Daoy (cell line): ENCODE results near the gene ANKRD18A. TPM values are rescaled to one million over a fixed set of nuclear protein-coding genes. Genes with fewer than 3 reads are reported as not detected.
"Not testable (repeated sequence)": the region's sequence is repeated elsewhere in the genome, so short reads cannot be mapped to it uniquely, and the experiment has no call there.

ENCODE experiments used
- DNase-seq: peaks from one replicate; pipeline ENCODE4 v3.0.0-alpha.2; 2015; ENCODE audit warnings: low read depth
- total RNA-seq: library from RNA; depleted of rRNA; stranded (reverse); fragments of >200 nt; shearing (Covaris generic); gene quantifications from 2 replicates; pipeline ENCODE4 v1.2.3, GENCODE V29; 2014; rRNA removed

ANKRD18A gene
- total RNA-seq, 1 experiment from 2014 or later = 1.5 TPM

GRCh38 chr9:38540535-38540934 lies 79.9 kb downstream of the ANKRD18A start:
- not testable (repeated sequence) for DNase-seq

- DNase-seq = no peak
Measured at GRCh38 chr9:38529317-38529716, 91.1 kb downstream of the ANKRD18A start.

- no peak for DNase-seq
Measured at GRCh38 chr9:38527503-38527902, 92.9 kb downstream of the ANKRD18A start.

GRCh38 chr9:38526591-38526990 lies 93.8 kb downstream of the ANKRD18A start:
- no peak for DNase-seq

DNA sequence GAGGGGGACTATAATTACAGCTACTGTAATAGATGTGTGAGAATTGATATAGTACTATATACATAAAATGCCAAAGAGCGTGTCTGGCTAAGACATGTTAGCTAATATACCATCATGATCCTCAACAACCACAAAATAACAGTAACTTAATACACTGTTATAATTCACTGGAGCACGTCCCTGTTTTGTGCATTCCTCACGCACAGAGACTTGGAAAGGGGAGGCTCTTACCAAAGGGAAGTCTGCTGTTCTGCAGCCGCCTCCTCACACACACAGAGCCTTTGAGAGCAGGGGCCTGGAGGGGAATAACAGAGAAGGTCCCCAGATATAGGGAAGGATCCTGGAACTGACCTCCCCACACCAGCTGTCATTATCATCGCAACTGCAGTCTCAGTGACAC lies 97.3 kb downstream of the ANKRD18A start:
- no peak for DNase-seq

DNA sequence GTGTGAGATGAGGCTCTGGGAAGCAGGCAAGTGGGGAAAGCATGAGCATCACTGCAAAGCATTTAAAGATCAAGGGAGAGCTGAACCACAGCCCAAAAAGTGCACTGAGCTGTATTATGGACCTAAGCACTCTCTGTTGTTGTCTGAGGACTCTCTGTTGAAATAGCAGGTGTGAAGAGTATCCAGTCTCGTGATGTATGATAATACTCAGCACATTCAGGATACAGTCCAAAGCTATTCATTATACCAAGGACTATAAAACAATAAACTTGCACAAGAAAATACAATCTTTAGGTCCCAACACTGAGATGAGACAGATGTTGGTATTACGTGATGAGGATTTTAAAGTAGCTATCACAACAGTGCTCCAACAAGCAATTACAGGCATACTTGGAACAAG lies 98.6 kb downstream of the ANKRD18A start:
- DNase-seq = no peak

Other genes with a start within 250 kb of the ANKRD18A start
- 23.9 and 28.8 TPM in 2 replicates for gene ALDH1B1, start 227.9 kb downstream of the ANKRD18A start, total RNA-seq
- 28.8 and 29.9 TPM in 2 replicates for gene IGFBPL1, start 196.1 kb downstream of the ANKRD18A start, total RNA-seq
- not detected in 2 replicates for gene FAM240B, start 99.5 kb upstream of the ANKRD18A start, total RNA-seq